ENCODE data around the gene TMEM248.
A peak's percentile ranks its signal among the peaks of the same experiment; 100 is the strongest.
"Not testable (repeated sequence)": the region's sequence is repeated elsewhere in the genome, so short reads cannot be mapped to it uniquely, and the experiment has no call there.

The TMEM248 gene

GRCh38 chr7:66911191-66911590 is 9.8 kb upstream of the TMEM248 start:
- not testable (repeated sequence) for H3K4me3 ChIP-seq (ENCODE audit: low read length); H3K36me3 ChIP-seq (ENCODE audit: control insufficient read depth, insufficient read depth, low read length); H4K5ac ChIP-seq (ENCODE audit: low read length); H3K27me3 ChIP-seq (ENCODE audit: insufficient read depth, low read length, poor library complexity); H3K79me2 ChIP-seq (ENCODE audit: control insufficient read depth, insufficient read depth, low read length); H3K4me2 ChIP-seq (ENCODE audit: low read length); DNase-seq; H3K27ac ChIP-seq (ENCODE audit: low read depth, low read length); H2BK120ac ChIP-seq (ENCODE audit: low read depth, low read length); H2BK5ac ChIP-seq (ENCODE audit: low read length); H4K8ac ChIP-seq (ENCODE audit: low read depth, low read length); H3K79me1 ChIP-seq (ENCODE audit: low read length); H3K23ac ChIP-seq (ENCODE audit: low read length); H3K18ac ChIP-seq (ENCODE audit: low read length); H2AK5ac ChIP-seq (ENCODE audit: low read length); H3K56ac ChIP-seq (ENCODE audit: low read length); H3K9ac ChIP-seq (ENCODE audit: low read length); H2BK15ac ChIP-seq (replicated peaks; ENCODE audit: low read depth); H3K4me1 ChIP-seq (ENCODE audit: control insufficient read depth, low read depth, low read length); H3K4ac ChIP-seq (ENCODE audit: low read depth, low read length)
- WGBS (ENCODE audit: extremely low coverage, insufficient coverage, low lambda C conversion rate), result no CpG with 5 or more reads among the region's 2 CpGs

DNA sequence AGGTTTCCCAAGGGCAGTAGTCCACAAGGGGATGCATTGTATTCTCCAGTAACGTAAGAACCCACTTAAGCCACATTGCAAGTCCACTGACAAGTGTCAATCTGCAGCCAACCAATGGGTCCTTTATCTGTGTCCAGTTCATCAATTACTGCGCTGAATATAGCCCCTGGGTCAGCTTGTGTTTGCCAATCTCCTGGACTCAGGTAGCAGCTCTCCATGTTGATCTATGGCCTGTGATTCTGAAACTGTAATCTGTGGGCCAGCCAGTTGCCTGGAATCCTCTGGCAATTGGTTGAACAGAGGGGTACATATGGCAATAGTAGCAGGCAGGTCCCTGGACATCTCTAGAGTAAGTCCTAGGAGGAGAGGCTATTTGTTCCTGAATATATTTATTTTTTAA is 8.8 kb upstream of the TMEM248 start:
- DNase-seq, result no peak
- no CpG with 5 or more reads among the region's 2 CpGs for whole genome bisulfite sequencing (ENCODE audit: extremely low coverage, insufficient coverage, low lambda C conversion rate)

DNA sequence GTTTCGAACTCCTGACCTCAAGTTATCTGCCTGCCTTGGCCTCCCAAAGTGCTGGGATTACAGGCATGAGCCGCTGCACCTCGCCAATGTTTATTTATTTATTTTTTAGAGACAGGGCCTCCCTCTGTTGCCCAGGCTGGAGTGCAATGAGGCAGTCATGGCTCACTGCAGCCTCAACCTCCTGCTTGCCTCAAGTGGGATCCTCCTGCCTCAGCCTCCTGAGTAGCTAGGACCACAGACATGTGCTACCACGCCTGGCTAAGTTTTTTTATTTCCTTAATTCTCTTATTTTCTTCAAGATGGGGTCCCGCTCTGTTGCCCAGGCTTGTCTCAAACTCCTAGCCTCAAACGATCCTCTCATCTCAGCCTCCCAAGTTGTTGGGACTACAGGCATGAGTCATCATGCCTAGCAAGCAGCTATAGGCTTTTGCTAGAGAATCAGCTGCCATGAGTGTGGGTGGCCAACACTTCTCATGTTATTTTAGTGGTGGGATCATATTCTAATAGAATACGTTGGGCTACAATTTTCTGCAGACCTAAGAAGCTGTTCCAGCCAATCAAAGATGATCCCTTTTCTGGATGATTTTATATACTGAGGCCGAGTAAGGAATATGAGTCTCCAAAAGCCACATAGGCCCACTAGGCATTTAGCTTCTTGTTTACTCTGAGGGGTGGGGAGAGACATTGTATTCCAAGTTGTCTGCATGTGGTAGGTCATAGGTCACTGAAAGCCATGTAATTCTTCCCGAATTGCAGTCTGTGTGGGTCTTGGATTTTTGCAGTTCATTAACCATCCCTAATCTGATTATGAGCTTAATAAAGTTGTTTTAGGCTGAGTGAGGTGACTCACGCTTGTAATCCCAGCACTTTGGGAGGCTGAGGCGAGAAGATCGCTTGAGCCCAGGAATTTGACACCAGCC is 7.6 kb upstream of the TMEM248 start:
- Histone ChIP-seq H4K5ac (ENCODE audit: low read length) (no peak overlapping the region), H2BK5ac (ENCODE audit: low read length) (no peak overlapping the region), H2AK5ac (ENCODE audit: low read length) (no peak overlapping the region), H3K9ac (ENCODE audit: low read length) (no peak overlapping the region), H2BK15ac (replicated peaks; ENCODE audit: low read depth) (no peak overlapping the region), H3K18ac (ENCODE audit: low read length) (no peak overlapping the region), H3K79me1 (ENCODE audit: low read length) (no peaks in the 10 kb centered on the region), H3K4me3 (ENCODE audit: low read length) (no peak overlapping the region), H3K56ac (ENCODE audit: low read length) (no peak overlapping the region), H3K27me3 (ENCODE audit: insufficient read depth, low read length, poor library complexity) (no peaks in the 10 kb centered on the region), H3K4me1 (ENCODE audit: control insufficient read depth, low read depth, low read length) (no peaks in the 10 kb centered on the region), H3K79me2 (ENCODE audit: control insufficient read depth, insufficient read depth, low read length) (no peaks in the 10 kb centered on the region), H4K8ac (ENCODE audit: low read depth, low read length) (no peak overlapping the region), H3K23ac (ENCODE audit: low read length) (no peak overlapping the region), H3K4ac (ENCODE audit: low read depth, low read length) (no peak overlapping the region), H2BK120ac (ENCODE audit: low read depth, low read length) (no peak overlapping the region), H3K36me3 (ENCODE audit: control insufficient read depth, insufficient read depth, low read length) (no peaks in the 10 kb centered on the region), H3K4me2 (ENCODE audit: low read length) (no peak overlapping the region), H3K27ac (ENCODE audit: low read depth, low read length) (no peak overlapping the region)
- WGBS (ENCODE audit: extremely low coverage, insufficient coverage, low lambda C conversion rate), result no CpG with 5 or more reads among the region's 12 CpGs
- peak; percentile 72 for DNase-seq

More for the DNA sequence above, 8.8 kb upstream of the TMEM248 start:
- no peak overlapping the region for H3K56ac ChIP-seq (ENCODE audit: low read length)
- no peak overlapping the region for H2BK120ac ChIP-seq (ENCODE audit: low read depth, low read length)
- no peak overlapping the region for H2BK5ac ChIP-seq (ENCODE audit: low read length)
- H2AK5ac ChIP-seq (ENCODE audit: low read length), result no peak overlapping the region
- no peak overlapping the region for H3K27ac ChIP-seq (ENCODE audit: low read depth, low read length)
- H3K27me3 ChIP-seq (ENCODE audit: insufficient read depth, low read length, poor library complexity), result no peaks in the 10 kb centered on the region
- no peak overlapping the region for H4K8ac ChIP-seq (ENCODE audit: low read depth, low read length)
- H3K18ac ChIP-seq (ENCODE audit: low read length), result no peak overlapping the region
- H3K4me3 ChIP-seq (ENCODE audit: low read length), result no peak overlapping the region
- H4K5ac ChIP-seq (ENCODE audit: low read length), result no peak overlapping the region
- no peaks in the 10 kb centered on the region for H3K4me1 ChIP-seq (ENCODE audit: control insufficient read depth, low read depth, low read length)
- H3K23ac ChIP-seq (ENCODE audit: low read length), result no peak overlapping the region
- no peak overlapping the region for H3K4ac ChIP-seq (ENCODE audit: low read depth, low read length)
- H3K36me3 ChIP-seq (ENCODE audit: control insufficient read depth, insufficient read depth, low read length), result no peaks in the 10 kb centered on the region
- no peak overlapping the region for H2BK15ac ChIP-seq (replicated peaks; ENCODE audit: low read depth)
- H3K4me2 ChIP-seq (ENCODE audit: low read length), result no peak overlapping the region
- no peaks in the 10 kb centered on the region for H3K79me1 ChIP-seq (ENCODE audit: low read length)
- no peak overlapping the region for H3K9ac ChIP-seq (ENCODE audit: low read length)
- no peaks in the 10 kb centered on the region for H3K79me2 ChIP-seq (ENCODE audit: control insufficient read depth, insufficient read depth, low read length)

DNA sequence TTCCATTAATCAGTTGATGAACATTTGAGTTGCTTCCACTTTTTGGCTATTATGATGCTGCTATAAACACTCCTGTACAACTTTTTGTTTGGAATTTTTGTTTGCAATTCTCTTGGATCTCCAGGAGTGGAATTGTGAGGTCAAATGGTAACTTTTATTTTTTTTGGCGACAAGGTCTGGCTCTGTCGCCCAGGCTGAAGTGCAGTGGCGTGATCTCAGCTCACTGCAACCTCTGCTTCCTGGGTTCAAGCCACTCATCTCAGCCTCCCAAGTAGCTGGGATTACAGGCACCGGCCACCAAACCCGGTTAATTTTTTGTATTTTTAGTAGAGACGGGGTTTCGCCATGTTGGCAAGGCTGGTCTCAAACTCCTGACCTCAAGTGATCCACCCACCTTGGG is 3.1 kb upstream of the TMEM248 start:
- peaks cover 14% of the 10 kb centered on the region for H3K79me2 ChIP-seq (ENCODE audit: control insufficient read depth, insufficient read depth, low read length)
- H3K27ac ChIP-seq (ENCODE audit: low read depth, low read length); H3K9ac ChIP-seq (ENCODE audit: low read length); H2AK5ac ChIP-seq (ENCODE audit: low read length); H4K5ac ChIP-seq (ENCODE audit: low read length); H3K27me3 ChIP-seq (ENCODE audit: insufficient read depth, low read length, poor library complexity); H3K36me3 ChIP-seq (ENCODE audit: control insufficient read depth, insufficient read depth, low read length); H3K18ac ChIP-seq (ENCODE audit: low read length); H3K4me3 ChIP-seq (ENCODE audit: low read length); H2BK5ac ChIP-seq (ENCODE audit: low read length); H3K4ac ChIP-seq (ENCODE audit: low read depth, low read length); H3K4me2 ChIP-seq (ENCODE audit: low read length); H4K8ac ChIP-seq (ENCODE audit: low read depth, low read length); DNase-seq; H3K23ac ChIP-seq (ENCODE audit: low read length); H2BK120ac ChIP-seq (ENCODE audit: low read depth, low read length); H3K56ac ChIP-seq (ENCODE audit: low read length); H3K79me1 ChIP-seq (ENCODE audit: low read length); H3K4me1 ChIP-seq (ENCODE audit: control insufficient read depth, low read depth, low read length); H2BK15ac ChIP-seq (replicated peaks; ENCODE audit: low read depth): not testable (repeated sequence)
- no CpG with 5 or more reads among the region's 7 CpGs for WGBS (ENCODE audit: extremely low coverage, insufficient coverage, low lambda C conversion rate)

- H3K23ac ChIP-seq (ENCODE audit: low read length), result no peak overlapping the region
- peaks cover 25% of the 10 kb centered on the region for H3K79me2 ChIP-seq (ENCODE audit: control insufficient read depth, insufficient read depth, low read length)
- DNase-seq, result peak; percentile 55
- peaks cover 9% of the 10 kb centered on the region for H3K79me1 ChIP-seq (ENCODE audit: low read length)
- H2BK120ac ChIP-seq (ENCODE audit: low read depth, low read length), result no peak overlapping the region
- no peak overlapping the region for H3K9ac ChIP-seq (ENCODE audit: low read length)
- H2BK15ac ChIP-seq (replicated peaks; ENCODE audit: low read depth), result no peak overlapping the region
- no peak overlapping the region for H3K4me3 ChIP-seq (ENCODE audit: low read length)
- no CpG with 5 or more reads among the region's 1 CpG for WGBS (ENCODE audit: extremely low coverage, insufficient coverage, low lambda C conversion rate)
- no peak overlapping the region for H2AK5ac ChIP-seq (ENCODE audit: low read length)
- no peak overlapping the region for H3K56ac ChIP-seq (ENCODE audit: low read length)
- peak overlapping the region; percentile 50 for H3K27ac ChIP-seq (ENCODE audit: low read depth, low read length)
- H4K5ac ChIP-seq (ENCODE audit: low read length), result no peak overlapping the region
- H3K4me1 ChIP-seq (ENCODE audit: control insufficient read depth, low read depth, low read length), result no peaks in the 10 kb centered on the region
- H2BK5ac ChIP-seq (ENCODE audit: low read length), result no peak overlapping the region
- H3K4me2 ChIP-seq (ENCODE audit: low read length), result no peak overlapping the region
- H3K18ac ChIP-seq (ENCODE audit: low read length), result no peak overlapping the region
- no peak overlapping the region for H3K4ac ChIP-seq (ENCODE audit: low read depth, low read length)
- no peaks in the 10 kb centered on the region for H3K36me3 ChIP-seq (ENCODE audit: control insufficient read depth, insufficient read depth, low read length)
- no peak overlapping the region for H4K8ac ChIP-seq (ENCODE audit: low read depth, low read length)
- H3K27me3 ChIP-seq (ENCODE audit: insufficient read depth, low read length, poor library complexity), result no peaks in the 10 kb centered on the region
These were observed 1.7 kb upstream of the TMEM248 start for GRCh38 chr7:66919304-66919703.
